NCI-H1105 (cell line): ENCODE data around the gene USP53.
A peak's percentile ranks its signal among the peaks of the same experiment; 100 is the strongest.
"Not testable (repeated sequence)": the region's sequence is repeated elsewhere in the genome, so short reads cannot be mapped to it uniquely, and the experiment has no call there.

Source experiments
- DNase-seq: peaks from one replicate; lab custom pipeline; 2025; lab: John Stamatoyannopoulos, UW

Gene USP53

GRCh38 chr4:119279541-119279940 is 67.0 kb downstream of the USP53 start:
- DNase-seq: not testable (repeated sequence)

DNA sequence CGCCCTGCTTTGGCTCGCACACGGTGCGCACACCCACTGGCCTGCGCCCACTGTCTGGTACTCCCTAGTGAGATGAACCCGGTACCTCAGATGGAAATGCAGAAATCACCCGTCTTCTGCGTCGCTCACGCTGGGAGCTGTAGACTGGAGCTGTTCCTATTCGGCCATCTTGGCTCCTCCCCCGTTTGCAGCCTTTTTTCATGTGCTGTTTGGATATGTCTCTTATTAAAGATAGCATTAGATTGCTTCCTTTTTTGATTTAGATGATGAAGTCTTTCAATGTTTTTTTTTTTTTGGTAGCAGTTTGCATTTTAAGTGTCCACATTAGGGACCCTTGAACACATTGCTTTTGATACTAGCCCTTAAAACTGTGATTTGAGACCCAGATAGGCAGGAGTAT is 67.4 kb downstream of the USP53 start:
- not testable (repeated sequence) for DNase-seq

GRCh38 chr4:119281393-119281792 is 68.9 kb downstream of the USP53 start:
- DNase-seq: no peak

- no peak for DNase-seq
These were observed 72.6 kb downstream of the USP53 start for GRCh38 chr4:119284876-119285780.

DNA sequence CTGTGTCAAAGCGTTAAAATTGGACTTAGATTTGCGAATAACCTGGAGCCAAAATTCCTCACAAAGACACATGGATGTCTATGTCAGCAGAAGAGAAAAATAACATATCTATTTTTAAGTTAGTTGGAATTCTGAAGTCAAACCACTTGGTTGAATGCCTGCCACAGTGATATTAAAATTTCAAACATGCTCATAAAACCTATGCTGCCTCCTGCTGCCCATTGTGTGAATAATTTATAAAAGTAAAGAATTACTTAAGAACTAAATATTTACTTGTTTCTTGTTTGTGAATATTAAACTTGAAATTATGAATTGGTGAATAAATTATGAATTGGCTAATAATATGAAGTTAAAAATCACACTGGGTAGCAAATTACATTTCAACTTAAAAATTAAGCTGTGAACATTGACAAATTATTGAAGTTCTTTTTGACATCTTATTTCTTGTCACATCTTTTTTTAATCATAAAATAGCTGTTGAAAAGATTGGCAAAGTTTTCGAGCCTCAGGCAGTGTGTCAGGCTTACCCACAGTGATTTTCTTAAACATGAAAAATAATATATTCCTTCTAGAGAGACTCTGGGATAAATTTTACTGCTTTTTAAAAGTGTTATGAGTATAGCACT is 74.0 kb downstream of the USP53 start:
- DNase-seq: no peak

DNA sequence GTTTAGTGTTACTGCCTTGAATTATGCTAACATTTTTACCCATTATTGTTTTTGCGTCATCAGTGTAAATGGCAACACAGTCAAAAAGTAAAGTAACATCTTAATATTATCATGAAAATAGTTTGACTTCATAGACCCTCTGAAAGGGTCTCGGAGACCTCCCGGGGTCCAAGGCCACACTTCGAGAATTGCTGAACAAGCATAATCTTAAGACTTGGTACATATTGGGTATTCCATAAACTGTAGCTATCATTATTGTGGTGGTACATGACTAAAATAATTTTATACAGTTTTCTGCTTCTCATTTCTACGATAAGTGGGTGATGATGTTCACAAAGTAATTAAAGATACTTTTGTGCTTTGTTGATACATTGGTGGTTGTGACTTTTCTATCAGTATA is 76.8 kb downstream of the USP53 start:
- DNase-seq: no peak

- DNase-seq: no peak
These were observed 78.1 kb downstream of the USP53 start for GRCh38 chr4:119290598-119290997.

- DNase-seq: no peak
These were observed 83.8 kb downstream of the USP53 start for GRCh38 chr4:119296356-119296755.

DNA sequence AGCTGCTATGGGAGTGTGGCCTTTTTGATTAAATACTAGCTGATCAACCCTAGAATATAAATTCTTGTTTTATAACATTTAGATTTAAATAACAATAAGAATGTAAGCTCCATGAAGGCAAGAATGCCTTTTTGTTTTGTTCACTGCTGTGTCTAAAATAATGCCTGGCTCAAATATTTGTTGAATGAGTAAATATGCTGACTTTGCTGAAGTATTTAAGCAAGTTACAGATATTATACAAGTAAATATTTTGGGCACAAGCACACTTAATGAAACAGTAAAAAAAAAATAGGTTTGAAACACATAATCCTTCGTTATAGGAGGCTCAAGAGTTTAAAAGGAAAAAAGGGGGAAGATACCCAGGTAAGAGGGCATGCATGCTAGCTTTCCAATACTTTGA is 85.3 kb downstream of the USP53 start:
- no peak for DNase-seq

DNA sequence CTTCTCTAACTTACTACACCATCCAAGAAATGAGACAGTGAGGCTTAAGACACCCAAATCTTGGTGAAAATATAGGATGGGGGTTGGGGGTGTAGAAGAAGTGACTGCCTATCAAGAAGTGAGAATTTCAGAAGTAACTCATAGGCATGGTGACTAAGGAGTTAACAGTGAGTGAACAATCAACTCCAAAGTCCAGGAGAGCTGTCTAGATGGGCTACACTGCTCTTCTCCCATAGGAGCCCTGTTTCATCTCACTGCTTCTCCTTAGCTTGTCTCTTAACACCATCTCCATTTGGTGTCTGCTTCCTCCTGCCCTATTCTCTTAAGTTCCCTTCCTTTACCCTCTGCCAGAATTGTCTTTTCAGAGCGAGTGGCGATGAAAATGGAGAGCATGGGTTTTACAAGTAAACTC is 86.8 kb downstream of the USP53 start:
- no peak for DNase-seq

DNA sequence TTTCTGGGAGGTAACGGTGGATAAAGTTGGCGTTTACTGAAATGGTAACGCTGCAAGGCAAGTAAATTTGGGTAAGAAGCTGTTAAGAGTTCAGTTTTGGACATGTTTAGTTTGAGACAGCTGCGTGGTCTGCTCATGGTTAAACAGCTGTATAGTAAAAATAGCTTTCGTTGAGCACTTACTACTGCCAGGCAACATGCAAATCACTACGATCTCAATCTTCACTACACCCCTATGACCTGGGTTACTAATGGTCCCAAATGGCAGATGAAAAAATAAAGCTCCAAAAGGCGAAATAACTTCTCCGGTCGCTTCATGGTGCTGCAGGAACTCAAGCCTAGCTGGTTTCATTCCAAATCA is 87.2 kb downstream of the USP53 start:
- no peak for DNase-seq

- no peak for DNase-seq
These were observed 87.8 kb downstream of the USP53 start for GRCh38 chr4:119300101-119300978.

DNA sequence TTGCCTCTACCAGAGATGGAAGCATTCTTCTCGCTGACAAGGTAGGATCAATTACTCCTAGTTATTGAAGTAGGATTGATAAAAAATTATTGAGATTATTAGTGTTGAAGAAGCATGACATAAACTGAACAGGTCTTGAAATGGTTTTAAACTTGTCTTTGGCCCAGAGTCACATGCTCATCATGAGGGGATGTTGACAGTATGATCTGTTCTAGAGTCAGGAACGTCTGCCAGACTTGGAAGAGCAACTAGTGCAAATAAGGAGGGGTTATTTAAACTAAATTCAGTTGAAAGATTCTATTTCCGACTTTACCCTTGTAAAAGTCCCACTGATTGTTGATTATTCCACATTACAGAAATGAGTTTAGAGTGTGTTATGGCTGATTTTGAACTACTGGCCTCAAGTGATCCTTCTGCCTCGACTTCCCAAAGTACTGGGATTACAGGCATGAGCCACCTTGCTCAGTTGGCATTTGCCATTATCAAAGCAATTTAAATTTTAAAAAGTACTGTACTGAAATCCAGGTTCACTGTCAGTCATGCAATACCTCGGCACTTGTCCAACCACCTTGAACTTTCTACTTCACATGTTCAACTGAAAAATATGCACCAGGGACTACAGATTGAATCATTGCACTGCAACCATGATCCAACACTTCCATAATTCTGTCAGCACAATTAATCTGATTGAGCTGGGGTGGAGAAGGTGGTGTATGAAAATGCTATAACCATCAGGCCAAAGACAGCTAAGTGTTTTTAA is 89.7 kb downstream of the USP53 start:
- no peak for DNase-seq

DNA sequence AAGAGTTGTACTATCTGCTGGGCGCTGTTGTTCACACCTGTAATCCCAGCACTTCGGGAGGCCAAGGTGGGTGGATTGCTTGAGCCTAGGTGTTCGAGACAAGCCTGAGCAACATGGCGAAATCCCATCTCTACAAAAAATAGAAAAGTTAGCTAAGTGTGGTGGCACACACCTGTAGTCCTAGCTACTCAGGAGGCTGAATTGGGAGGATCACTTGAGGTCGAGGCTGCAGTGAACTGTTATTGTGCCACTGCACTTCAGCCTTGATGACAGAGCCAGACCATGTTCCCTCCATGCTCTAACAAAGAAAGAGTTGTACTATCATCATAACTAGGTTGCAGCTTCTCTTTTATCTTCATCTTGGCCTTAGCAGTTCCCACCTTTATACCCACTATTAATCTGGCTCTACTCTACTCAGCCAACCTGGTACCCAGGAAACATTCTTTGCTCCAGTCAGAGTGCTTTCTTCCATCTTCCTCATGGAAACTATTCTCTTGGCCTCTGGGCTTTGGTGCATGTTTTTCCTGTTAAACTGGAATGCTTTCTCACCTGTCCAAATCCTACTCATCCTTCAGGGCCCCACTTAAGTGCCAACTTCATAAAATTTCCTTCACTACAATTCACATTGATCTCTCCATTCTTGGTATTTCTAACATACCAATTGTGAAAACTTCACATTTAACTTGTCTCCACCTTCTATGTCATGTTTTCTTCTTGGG is 91.2 kb downstream of the USP53 start:
- DNase-seq: no peak

GRCh38 chr4:119304431-119304830 is 91.9 kb downstream of the USP53 start:
- DNase-seq: no peak

- no peak for DNase-seq
These were observed 95.1 kb downstream of the USP53 start for GRCh38 chr4:119307606-119308005.

GRCh38 chr4:119310826-119311225 is 98.3 kb downstream of the USP53 start:
- DNase-seq: no peak

GRCh38 chr4:119313237-119313636 is 100.7 kb downstream of the USP53 start:
- DNase-seq: no peak

DNA sequence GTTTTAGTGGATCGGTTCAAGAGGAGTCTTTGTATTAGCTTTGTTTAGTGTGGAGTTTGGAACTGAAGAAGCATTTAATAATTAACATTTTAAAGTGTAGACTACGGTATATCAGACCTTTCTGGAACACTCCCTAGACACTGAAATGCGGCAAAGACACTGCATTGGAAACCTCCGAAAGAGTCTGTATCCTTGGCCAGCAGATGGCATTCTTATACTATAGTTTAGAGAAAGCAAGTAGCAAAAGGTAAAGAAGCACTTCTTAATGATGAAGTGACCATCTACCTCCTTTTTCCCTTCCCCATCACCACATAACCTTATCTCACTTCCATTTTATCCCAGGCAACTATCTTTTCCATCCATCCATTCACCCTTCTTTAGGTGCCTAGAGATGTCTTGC is 101.8 kb downstream of the USP53 start:
- peak; percentile 15 for DNase-seq

GRCh38 chr4:119315036-119315435 is 102.5 kb downstream of the USP53 start:
- DNase-seq: no peak

DNA sequence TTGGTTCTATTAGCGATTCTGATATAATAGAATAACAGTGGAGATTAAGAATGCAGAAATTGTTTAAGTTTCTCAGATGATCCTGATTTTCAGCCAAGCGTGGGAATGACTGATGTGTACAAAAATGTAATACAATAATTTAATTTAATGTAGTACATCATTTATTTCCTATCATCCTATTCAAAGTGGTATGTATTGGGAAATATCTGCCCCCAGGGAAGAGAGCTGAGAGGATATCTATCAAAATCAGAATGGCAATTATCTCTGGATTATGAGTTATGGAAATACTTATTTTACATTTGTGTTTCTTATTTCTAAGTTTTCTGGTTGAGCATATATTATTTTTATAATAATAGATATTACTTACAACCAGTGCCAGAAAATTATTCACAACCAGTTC is 105.5 kb downstream of the USP53 start:
- DNase-seq: no peak
